ENCODE results near the gene PHACTR3.
"Not testable (repeated sequence)": the region's sequence is repeated elsewhere in the genome, so short reads cannot be mapped to it uniquely, and the experiment has no call there.

PHACTR3 gene

DNA sequence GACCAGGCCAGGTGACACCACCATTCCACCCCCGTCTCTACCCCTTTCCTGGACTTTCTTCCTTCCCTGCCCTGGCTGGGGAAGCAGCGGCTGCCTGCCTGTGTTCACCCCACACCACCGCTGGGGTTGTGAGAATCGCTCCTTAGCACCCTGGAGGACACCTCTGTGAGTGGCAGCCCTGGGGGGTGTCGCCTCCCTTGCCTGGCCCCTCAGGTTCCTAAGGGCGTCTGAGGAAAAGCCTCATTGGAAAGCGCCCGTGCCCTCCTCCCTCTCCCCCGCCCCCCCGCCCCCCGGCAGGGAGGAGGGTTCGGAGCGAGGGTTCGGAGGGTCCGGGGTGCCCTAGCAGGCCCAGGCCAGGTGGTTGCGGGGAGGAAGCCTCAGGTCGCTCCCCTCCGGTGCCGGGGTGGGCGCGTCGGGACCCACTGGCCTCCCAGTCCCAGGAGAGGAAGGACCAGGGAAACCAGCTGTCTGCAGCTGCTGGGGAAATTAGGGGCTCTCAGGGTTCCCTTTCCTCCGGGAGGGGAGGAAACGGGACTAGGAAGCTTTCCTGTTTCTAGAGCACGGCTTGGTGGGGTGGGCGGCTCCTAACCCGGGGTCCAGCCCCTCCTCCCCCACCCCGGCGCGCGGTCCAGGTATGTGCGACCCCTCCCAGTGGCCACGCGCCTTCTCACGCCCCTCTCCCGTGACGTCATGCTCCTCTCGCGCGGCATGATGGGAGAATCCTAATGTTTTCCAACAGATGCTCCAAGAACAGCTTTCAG is at the start of gene PHACTR3:
TSS of gene PHACTR3 (plus strand) at position 760 of the 761 bp plus-strand sequence. CDS start 475 bp downstream, outside the sequence.
- no peak for DNase-seq

DNA sequence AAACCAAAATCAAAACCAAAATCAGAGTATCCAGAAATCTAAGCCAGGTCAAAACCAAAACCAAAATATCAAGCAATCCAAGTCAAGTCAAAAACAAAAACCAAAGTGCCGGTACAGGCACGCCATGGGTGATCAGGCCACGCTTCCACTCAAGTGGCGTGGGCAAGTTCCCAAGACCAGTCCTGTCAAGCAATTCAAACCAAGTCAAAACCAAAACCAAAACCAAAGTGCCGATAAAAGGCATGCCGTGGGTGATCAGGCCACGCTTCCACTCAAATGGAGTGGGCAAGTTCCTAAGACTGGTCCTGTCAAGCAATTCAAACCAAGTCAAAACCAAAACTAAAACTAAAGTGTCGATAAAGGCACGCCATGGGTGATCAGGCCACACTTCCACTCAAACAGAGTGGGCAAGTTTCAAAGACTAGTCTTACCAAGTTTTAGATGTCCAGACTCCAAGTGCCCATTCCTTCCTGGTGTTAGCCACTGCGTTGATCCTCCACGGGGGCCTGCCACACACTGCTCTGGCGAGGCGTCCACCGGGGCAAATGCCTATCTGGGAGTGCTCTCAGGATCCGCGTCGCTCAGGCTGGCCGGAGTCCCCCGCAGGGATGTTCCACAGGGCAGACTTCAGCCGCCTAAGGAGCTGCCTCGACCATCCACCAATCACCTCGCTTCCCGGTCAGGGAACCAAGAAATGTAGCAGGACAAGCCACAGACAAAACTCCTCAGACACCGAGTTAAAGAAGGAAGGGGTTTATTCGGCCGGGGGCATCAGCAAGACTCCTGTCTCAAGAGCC is 46.4 kb upstream of the PHACTR3 start:
- not testable (repeated sequence) for DNase-seq

DNA sequence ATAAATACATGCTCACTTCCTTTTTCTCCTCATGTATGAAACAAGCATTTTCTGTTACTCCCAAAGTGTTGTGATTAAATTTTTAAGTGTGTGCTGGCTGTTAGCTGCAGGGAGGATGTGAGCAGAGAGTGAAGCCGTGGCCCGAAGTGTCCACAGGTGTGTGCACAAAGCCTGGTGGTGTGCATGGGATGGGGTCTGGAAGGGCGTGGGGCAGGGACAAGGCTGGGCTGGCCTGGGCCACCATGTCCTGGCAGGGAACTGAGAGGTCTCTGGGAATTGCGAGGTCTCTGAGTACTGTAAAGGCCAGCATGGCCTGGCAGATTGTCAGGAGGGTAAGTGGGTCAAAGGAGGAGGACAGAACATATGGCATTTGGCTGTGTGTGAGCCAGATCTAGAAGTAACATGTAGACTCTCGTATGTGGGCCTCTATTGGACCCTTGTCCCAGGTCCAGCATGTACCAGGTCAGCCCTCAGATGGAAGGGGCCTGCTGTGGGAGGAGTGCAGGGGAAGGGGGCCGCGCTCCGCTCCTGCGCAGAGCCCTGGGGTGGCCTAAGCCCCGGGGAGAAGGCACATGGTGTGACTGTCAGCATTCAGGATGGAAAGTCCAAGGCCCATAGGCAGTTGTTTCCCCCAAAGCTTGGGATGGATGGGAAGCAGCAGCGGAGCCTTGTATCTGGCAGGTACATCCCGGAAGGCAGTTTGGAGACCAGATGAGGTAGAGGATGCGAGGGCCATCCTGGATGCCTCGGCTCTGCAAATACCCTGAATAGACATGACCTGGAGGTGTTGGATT is 45.1 kb upstream of the PHACTR3 start:
- DNase-seq = no peak

DNA sequence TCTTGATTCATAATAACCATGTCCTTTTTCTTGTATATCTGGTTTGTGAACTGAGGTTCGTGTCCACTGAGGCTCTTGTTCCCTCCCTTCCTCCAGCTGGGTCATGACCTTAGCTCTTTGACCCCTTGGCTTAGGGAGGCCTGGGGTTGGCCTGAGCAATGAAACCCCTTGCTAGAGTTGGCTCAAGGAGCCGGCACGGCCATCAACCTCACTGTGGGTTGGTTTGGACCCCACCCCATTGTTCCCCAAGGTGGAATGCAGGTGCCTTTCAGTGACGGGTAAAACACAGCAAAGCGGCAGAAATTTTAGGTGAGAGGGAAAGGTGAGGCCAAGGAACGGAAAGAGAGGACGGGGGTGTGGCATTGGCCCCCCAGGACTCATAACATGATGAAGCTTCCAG is 44.5 kb upstream of the PHACTR3 start:
- DNase-seq = no peak

DNA sequence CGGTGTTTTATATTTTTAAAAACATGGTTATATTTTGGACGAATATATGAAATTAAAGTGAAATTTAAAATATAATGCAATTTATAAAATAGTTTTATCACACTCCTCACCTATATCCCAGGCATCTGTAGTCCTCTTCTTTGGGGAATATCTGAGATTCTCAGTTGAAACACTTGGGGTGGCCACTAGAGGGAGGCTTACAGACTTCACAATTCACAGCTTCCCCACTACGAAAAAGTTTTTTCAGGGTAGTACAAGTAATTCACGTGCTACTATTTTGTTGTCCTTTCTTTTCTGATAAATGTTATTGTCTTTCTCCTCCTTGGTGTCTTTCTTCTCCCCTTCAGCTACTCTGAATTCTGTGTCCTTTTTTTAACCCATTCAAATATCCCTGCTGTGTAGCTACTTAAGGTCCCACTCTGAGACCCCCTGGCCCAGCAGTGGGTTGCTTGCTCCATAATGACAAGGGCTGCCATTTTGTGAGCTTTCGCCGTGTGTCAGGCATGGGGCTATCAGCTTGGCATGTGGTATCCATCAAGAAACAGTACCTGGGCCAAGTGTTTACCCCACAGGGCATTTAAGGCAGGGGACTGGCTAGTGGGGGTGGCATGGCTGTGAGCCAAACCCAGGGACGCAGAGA is 43.6 kb upstream of the PHACTR3 start:
- no peak for DNase-seq

DNA sequence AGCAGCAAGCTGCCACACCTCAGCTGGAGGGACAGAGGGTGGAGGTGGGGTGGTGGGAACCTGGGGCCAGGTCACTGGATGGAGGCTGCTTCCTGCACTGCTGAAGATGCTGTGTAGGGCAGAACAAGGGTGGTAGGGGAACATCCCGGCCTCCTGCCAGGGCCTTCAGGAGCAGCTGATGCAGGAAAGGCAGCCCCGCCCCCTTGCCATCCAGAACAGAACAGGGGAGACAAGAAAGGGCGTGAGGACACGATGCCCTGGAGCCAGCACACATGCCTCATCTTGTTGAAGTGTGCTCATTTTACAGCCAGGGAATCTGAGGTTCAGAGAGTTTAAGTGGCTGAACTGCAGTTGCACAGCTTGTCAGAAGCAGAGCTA is 43.1 kb upstream of the PHACTR3 start:
- no peak for DNase-seq

DNA sequence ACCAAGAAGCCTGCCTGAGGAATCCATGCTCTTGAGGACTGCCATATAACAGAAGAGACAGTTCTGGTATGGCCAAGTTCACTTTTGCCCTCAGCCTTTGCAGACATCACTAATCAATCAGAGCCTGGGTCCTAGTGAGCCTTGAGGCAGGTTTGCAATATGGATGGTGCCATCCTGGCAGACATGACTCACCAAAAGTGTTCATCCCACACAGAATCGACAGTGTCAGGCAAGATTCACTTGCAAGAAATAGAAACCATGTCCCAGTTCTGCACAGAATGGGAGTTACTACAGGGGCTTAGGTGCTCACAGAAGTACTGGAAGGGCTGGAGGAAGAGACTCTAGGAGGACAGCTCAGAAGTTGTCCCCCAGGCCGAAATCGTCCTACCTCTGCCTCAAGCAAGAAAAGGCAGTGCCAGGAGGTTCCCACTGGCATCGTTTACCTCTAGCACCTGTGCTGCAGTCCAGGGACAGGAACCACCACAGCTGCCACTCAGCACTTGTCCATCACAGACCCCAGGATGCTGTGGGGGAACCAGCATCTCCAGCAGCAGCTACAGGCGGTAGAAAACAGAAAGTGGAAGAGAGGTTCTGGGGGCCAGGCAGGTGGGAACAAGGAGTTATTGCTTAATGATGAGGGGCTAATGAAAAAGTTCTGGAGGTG is 42.6 kb upstream of the PHACTR3 start:
- DNase-seq = peak; percentile 23

DNA sequence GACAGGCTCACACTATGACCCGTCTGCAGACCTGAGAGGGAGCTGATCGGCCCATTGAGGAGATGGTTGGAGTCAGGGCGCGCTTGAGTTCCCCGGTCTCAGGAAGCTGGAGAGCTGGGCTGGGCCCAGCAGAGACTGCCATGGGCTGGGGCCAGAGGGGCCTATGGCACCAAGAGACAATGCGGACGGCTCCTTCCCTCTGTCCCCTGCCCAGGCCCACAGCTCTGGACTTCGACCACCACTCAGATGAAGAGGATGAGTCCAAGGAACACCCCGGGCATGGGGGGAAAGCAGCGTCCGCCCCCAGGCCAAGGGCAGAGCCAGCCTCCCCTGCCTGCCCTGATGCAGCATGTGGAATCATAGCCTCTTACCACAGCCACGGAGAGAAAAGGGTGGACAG is 40.2 kb upstream of the PHACTR3 start:
- no peak for DNase-seq

DNA sequence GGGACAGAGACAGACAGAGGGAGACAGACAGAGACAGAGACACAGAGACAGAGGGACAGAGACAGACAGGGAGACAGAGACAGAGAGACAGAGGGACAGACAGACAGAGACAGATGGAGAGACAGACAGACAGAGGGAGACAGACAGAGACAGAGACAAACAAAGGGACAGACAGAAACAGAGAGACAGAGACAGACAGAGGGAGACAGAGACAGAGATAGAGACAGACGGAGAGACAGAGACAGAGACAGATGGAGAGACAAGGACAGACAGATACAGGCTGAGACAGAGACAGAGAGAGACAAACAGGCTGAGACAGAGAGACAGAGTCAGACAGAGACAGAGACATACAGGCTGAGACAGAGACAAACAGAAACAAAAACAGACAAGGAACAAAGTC is 39.4 kb upstream of the PHACTR3 start:
- DNase-seq = no peak

DNA sequence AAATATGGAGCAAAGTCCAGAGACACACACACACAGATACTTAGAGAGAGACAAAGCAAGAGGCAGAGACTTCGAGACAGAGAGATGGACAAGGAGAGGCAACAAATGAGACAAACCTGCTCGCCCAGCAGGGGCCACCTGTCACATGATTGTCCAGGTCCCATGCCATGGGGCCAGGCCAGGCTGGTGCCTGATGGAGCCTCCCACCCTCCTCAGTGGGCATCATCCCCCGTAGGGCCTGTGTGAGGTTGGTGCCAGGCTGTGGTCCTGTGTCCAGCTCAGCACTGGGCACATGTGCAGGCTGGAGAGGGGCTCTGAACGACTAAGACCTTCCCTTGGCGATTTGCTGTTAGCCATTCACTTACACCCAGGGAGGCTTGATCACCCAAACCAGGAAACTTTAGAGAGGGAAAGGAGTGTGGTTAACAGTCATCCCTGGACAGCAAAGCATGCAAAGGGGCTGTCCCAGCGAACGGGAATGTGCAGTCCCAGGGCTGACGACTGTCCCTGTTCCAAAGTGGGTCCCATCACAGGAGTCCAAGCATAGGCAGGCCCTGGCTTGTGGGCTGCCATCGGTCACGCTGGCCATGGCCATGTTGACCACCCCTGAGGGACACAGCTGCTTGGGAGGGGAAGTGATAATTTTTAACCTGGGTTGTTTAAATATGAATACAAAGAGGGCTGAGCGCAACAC is 38.4 kb upstream of the PHACTR3 start:
- no peak for DNase-seq

DNA sequence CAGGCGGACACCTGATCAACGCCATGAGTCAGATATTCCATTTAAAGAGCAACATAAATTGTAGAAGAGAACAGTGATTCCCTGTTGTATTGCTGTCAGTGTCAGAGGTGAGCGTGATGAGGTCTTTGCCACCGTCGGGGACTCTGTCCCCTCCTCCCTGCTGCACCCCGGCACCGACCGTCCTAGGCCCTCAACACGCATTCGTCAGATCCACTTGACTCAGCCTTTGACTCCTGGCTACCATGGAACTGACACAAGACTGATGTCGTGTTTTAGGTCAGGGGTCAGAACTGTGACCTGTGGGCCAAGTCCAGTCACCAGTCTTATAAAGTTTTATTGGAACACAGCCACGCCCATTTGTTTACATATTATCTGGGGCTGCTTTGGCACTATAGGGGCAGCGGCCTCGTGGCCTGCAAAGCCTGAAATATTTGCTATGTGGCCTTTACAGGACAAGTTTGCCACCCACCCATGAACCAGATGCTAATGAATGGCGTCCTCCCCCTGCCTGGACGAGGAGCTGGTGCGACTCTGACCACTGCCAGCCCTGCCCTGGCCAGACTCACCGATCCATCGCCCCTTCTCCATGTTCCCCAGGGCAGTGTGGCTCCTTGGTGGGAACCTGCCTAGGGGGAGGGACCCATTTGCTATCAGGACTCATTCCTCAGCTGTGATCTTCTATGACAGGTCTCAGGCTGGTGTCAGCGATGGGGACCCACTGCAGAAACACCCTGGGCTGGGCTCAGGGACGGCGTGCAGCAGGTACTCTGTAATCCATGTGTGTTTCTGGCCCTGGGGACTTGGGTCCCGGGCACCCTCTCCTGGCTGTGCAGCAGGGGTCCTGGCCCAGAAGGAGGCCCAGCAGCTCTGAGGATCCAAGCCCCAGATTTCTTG is 37.5 kb upstream of the PHACTR3 start:
- DNase-seq = no peak

DNA sequence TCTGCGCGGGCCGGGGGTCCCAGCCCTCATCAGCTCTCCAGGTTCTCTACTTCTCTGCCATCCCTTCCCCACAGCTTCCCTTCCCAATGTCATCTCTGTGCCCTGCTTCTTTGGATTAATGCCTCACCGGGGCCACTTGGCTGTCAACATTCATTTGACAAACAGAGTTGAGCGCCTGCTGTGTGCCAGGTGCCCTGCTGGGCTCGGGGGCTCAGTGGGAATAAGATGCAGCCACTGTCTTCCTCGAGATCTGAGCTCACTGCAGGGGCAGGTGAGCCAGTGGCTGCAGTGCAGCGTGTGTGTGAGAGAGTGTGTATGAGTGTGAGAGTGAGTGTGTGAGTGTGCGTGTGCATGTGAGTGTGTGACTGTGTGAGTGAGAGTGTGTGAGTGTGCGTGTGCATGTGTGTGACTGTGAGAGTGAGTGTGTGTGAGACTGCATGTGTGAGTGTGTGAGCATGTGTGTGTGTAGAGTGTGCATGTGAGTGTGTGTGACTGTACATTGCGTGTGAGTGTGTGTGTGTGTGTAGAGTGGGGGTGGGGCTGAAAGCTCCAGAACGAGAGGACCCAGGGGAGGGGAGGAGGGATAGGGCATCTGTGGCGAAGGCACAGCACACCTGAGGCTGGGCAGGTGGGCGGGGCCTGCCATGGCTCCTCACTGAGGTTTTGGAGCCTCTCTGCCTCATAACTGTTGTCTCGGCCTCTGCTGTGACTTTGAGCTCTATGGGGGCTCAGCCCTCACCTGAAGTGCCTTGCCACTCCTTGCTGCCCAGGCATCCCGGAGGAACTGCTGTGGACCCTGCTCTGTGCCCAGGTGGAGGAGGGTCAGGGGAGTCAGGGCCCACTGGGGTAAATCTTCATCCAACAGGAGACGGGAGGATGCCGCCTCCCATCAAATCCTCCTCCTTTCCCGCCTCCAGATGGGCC is 36.5 kb upstream of the PHACTR3 start:
- no peak for DNase-seq

DNA sequence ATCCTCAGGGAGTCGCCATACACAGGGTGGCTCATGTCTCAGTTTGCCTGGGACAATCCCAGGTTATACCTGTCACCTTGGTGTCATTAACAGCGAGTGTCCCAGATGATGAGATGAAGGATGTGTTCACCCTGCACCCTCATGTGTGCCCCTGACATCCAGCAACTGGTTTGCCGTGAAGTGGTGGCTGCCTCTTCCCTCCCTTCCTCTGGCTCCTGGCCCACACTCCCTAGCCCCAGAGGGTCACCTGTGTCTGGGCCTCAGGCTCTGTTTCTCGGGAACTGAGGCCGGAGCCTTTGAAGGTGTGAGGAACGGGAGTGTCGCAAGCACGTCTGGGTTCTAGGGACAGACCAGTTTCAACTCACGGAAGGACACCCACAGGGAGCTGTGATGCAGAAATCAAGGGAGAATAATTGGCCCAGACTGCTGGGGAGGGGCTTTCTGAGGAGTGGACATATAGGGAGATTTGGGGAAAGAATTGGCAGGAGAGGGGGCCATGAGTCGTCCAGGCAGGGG is 35.8 kb upstream of the PHACTR3 start:
- no peak for DNase-seq

DNA sequence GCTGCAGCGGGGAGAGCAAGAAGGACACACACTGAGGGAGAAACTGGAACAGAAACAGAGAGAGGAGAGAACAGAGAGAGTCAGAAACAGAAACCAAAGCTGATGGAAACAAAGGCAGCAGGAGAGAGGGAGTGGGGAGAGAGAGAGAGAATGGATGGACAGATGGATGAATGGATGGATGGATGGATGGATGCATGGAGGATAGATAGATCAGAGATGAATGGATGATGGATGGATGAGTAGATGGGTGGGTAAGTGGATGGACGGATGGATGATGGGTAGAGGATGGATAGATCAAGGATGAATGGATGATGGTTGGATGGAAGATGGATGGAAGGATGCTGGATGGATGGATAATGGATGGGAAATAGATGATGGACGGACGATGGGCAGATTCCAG is 35.0 kb upstream of the PHACTR3 start:
- no peak for DNase-seq

DNA sequence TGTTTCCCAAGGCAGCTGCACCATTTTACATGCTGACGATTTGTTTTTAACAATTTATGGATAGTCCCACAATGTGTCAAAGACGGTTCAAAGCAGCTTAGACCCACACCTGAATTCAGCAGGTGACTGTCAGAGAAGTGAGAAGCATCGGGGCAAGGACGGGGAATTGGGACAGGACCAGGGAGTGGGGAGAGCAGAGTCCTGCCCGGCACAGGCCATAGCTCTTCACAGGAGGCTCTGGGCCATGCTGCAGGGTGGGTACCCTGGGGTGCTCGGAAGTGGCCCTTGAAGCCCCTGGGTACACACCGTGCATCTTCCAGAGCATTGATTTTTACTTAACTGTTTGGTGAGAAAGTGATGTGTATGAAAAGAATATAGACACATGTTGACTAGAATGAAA is 33.2 kb upstream of the PHACTR3 start:
- no peak for DNase-seq

DNA sequence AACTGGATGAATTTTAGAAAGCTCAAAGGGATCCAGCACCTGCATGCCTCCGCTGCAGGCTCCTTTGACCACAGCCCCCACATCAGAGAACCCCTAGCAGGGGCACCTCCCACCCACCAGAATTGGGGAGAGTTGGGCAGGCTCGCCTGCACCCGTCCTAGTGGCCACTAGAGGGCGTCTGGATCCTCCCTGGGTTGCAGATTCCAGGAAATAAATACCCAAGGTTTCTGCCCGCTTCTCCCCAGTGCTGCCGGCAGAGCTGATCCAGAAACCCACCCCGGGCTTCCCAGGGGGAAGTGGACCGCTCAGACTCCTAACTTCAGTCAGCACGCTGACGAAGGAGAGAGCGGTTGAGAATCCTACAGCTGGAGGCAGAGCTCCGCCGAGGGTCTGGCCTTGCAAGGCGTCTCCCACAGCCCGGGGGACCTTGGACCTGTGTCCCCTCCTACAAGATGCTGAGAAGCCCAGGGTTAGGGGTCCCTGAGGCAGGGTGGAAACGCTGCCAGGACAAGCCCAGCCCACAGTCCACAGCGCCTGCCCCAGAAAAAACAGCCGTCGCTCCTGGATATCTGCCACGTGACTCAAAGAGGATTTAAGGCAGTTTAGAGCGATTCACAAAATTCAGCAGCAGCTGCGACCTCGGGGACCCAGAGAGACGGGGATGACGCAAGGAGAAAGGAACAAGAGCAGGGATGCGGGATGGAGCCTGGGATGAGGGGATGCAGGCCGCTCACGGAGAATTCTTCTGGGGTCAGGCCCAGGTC is 32.6 kb upstream of the PHACTR3 start:
- DNase-seq = peak; percentile 73

DNA sequence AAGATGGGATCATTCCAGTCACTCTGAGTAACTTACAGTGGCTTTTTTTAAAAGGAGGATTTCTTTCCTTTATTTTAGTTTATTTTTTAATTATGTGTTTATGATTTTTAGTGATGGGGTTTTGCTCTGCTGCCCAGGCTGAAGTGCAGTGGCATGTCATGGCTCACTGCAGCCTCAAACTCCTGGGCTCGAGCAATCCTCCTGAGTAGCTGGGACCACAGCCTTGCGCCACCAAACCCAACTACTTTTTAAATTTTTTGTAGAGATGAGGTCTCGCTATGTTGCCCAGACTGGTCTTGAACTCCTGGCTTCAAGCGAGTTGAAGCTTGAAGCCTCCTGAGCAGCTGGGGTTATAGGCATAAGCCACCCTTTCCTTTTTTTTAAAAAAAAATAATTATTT is 31.8 kb upstream of the PHACTR3 start:
- DNase-seq = no peak

DNA sequence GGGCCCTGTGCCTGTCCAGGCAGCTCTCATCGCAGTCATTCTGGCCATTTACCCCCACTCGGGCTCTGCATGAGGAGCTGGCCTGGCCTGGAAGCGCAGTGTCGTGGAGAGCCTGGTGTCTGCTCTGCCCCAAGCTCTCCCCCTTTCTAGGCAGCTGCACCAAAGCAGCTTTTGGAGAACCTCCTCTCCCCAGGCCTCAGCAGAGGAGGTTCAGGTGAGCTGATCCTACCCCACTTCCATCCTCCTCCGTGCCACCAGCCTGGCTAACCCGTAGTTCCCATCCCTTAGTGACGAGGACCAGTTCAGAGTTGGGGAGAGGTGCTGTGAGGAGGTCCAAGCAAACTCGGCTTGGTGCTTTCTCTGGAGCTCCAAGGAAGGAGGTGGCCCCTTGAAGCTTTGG is 30.5 kb upstream of the PHACTR3 start:
- DNase-seq = no peak

DNA sequence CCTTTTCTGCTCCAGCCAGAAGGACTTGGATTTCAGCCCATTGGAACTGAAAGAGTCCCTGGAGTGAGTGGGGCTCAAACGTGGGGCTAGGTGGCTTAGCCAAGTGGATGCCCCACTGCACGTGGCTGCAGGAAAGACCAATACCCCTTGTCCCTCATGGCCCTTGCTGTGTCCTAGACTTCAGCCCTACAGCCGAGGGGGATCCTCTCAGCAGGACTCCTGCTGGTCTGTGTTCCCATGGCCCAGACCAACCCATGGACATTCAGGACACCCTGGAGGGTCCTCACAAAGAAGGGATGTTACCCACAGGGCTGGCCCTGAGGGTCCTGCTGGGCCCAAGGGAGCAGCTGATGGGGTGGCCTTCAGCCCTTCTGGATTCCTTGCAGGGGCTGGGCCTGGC is 30.0 kb upstream of the PHACTR3 start:
- no peak for DNase-seq
